ENCODE data around the gene FOXJ1.

Gene FOXJ1

GRCh38 chr17:76091526-76092286, 49.3 kb downstream of the FOXJ1 start:
- no peak overlapping the region for H3K4me3 ChIP-seq (ENCODE audit: control insufficient read depth, low read depth, low read length)
- DNase-seq (ENCODE audit: low read depth), result no peak
- TF ChIP-seq, protein P1, sequence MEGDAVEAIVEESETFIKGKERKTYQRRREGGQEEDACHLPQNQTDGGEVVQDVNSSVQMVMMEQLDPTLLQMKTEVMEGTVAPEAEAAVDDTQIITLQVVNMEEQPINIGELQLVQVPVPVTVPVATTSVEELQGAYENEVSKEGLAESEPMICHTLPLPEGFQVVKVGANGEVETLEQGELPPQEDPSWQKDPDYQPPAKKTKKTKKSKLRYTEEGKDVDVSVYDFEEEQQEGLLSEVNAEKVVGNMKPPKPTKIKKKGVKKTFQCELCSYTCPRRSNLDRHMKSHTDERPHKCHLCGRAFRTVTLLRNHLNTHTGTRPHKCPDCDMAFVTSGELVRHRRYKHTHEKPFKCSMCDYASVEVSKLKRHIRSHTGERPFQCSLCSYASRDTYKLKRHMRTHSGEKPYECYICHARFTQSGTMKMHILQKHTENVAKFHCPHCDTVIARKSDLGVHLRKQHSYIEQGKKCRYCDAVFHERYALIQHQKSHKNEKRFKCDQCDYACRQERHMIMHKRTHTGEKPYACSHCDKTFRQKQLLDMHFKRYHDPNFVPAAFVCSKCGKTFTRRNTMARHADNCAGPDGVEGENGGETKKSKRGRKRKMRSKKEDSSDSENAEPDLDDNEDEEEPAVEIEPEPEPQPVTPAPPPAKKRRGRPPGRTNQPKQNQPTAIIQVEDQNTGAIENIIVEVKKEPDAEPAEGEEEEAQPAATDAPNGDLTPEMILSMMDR (conservative IDR thresholded peaks at IDR 0.05; ENCODE audit: control insufficient read depth, insufficient read depth, low read depth, low read length), result no peak

- no peak for DNase-seq (ENCODE audit: low read depth)
- TF ChIP-seq, protein P1 (conservative IDR thresholded peaks at IDR 0.05; ENCODE audit: control insufficient read depth, insufficient read depth, low read depth, low read length), result no peak
- H3K4me3 ChIP-seq (ENCODE audit: control insufficient read depth, low read depth, low read length), result no peak overlapping the region
Observed at GRCh38 chr17:76090517-76091129, 50.4 kb downstream of the FOXJ1 start.

- no peak for DNase-seq (ENCODE audit: low read depth)
- TF ChIP-seq, protein P1 (conservative IDR thresholded peaks at IDR 0.05; ENCODE audit: control insufficient read depth, insufficient read depth, low read depth, low read length), result no peak
- no peak overlapping the region for H3K4me3 ChIP-seq (ENCODE audit: control insufficient read depth, low read depth, low read length)
Observed at GRCh38 chr17:76089680-76090516, 51.1 kb downstream of the FOXJ1 start.

DNA sequence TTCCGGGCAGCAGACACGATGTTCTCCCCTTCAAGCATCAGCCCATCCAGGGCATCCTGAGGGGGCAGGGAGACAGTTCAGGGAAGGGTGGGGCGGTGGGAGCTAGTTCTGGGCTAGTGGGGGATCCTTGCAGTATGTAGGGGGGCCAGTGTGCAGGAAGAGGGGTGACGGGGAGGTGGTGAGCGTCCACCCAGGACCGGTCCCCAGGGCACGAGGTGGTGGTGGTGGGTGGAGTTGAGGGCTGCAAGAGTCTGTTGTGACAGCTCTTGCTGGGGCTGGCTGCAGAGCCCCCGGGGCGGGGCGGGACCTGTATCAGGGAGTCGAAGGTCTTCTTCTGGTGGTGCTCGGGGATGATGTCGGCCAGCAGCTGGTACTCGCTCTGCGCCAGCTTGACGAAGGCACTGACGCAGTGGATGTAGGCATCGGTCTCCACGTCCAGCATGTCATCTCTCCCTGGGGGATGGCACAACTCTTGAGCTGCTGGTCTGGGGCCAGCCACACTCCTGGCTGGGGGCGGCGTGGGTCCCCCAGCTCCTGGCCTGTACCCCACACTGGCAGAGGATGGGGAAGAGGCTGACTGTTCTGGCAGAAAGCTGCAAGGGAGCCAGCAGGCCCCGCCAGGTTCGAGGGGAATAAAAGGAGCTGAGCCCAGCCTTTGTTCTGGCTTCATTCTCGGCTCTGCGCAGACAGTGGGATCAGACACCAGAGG, 52.0 kb downstream of the FOXJ1 start:
- no peak for DNase-seq (ENCODE audit: low read depth)
- TF ChIP-seq, protein P1 (conservative IDR thresholded peaks at IDR 0.05; ENCODE audit: control insufficient read depth, insufficient read depth, low read depth, low read length), result no peak
- H3K4me3 ChIP-seq (ENCODE audit: control insufficient read depth, low read depth, low read length), result no peak overlapping the region

- H3K4me3 ChIP-seq (ENCODE audit: control insufficient read depth, low read depth, low read length), result no peak overlapping the region
- no peak for DNase-seq (ENCODE audit: low read depth)
- TF ChIP-seq, protein P1 (conservative IDR thresholded peaks at IDR 0.05; ENCODE audit: control insufficient read depth, insufficient read depth, low read depth, low read length), result no peak
Observed at GRCh38 chr17:76088041-76088867, 52.8 kb downstream of the FOXJ1 start.

All from fibroblast of mammary gland (primary cell).